Stimulated activated CD4-positive, alpha-beta T cell treated with anti-CD3 and anti-CD28 coated beads, Interleukin-15, amount 100 ng/mL, for 1 hour (primary cell): Measurements from ENCODE around the gene RAB18.
"Not testable (repeated sequence)": the region's sequence is repeated elsewhere in the genome, so short reads cannot be mapped to it uniquely, and the experiment has no call there.

Experiments used
- DNase-seq, 2 donors: peaks; one replicate each; pipeline ENCODE4 v3.0.0-alpha.2; 2020; ENCODE audit warnings: low read depth in 1 of 2, low spot score in 1 of 2

The RAB18 gene

GRCh38 chr10:27542812-27543211 lies 38.7 kb downstream of the RAB18 start:
- no peak for DNase-seq

- no peak for DNase-seq
These were observed 42.9 kb downstream of the RAB18 start for GRCh38 chr10:27547047-27547446.

- no peak for DNase-seq
These were observed 43.4 kb downstream of the RAB18 start for GRCh38 chr10:27547482-27547881.

GRCh38 chr10:27550823-27551222 lies 46.7 kb downstream of the RAB18 start:
- no peak for DNase-seq

- DNase-seq: no peak
These were observed 54.5 kb downstream of the RAB18 start for GRCh38 chr10:27558612-27559020.

GRCh38 chr10:27561334-27561733 lies 57.2 kb downstream of the RAB18 start:
- DNase-seq: no peak

GRCh38 chr10:27564398-27564797 lies 60.3 kb downstream of the RAB18 start:
- no peak for DNase-seq

GRCh38 chr10:27564880-27565279 lies 60.8 kb downstream of the RAB18 start:
- DNase-seq: no peak

GRCh38 chr10:27568196-27569175 lies 64.4 kb downstream of the RAB18 start:
- DNase-seq: no peak

- DNase-seq: no peak
These were observed 65.8 kb downstream of the RAB18 start for GRCh38 chr10:27569946-27570345.

GRCh38 chr10:27577038-27577437 lies 72.9 kb downstream of the RAB18 start:
- DNase-seq: not testable (repeated sequence)

GRCh38 chr10:27578316-27578715 lies 74.2 kb downstream of the RAB18 start:
- DNase-seq: no peak

GRCh38 chr10:27581225-27581624 lies 77.1 kb downstream of the RAB18 start:
- DNase-seq: no peak

GRCh38 chr10:27584302-27584701 lies 80.2 kb downstream of the RAB18 start:
- DNase-seq: no peak
